ENCODE measurements around the gene ITCH.
"Not testable (repeated sequence)": the region's sequence is repeated elsewhere in the genome, so short reads cannot be mapped to it uniquely, and the experiment has no call there.

ITCH gene

DNA sequence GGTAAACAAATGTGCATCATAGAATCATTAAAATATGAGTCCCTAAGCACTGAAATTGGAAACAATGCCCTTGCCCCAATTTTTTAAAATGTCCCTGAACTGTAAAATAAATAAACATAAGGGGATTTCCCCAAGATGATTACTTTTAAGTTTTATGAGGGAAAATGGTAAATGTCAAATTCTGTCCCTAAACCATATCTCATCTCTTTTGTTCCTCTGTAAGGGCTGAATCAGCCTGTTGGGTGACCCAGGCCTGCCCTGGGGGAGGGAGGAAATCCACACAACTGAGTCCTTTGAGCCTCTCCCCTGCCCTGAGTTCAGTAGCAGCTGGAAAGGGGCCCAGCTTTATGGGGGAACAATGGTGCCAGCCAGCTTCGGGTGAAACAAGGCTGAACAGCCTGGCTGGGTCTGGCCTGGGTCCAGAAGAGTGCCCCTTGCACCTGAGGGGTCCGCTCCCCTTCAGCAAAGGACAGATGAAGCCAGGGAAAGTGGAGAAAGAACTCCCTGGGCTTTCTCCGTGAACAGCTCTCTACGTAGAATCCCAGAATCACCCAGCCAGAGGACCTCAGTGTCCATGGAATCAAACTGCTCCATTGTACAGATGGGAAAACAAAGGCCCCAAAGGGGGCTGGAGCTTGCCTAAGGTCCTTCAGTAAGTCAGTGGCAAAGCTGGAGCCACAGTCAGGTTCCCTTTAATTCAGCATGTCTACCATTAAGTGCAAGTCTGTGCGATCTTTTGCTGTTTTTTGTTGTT is 28.2 kb upstream of the ITCH start:
- no peak for DNase-seq (ENCODE audit: low read depth in 2 of 2)
- H3K4me3 ChIP-seq (replicated peaks in 1 of 2; ENCODE audit: low read depth in 2 of 2, low read length in 2 of 2) = no peak overlapping the region
- TF ChIP-seq, protein P1, sequence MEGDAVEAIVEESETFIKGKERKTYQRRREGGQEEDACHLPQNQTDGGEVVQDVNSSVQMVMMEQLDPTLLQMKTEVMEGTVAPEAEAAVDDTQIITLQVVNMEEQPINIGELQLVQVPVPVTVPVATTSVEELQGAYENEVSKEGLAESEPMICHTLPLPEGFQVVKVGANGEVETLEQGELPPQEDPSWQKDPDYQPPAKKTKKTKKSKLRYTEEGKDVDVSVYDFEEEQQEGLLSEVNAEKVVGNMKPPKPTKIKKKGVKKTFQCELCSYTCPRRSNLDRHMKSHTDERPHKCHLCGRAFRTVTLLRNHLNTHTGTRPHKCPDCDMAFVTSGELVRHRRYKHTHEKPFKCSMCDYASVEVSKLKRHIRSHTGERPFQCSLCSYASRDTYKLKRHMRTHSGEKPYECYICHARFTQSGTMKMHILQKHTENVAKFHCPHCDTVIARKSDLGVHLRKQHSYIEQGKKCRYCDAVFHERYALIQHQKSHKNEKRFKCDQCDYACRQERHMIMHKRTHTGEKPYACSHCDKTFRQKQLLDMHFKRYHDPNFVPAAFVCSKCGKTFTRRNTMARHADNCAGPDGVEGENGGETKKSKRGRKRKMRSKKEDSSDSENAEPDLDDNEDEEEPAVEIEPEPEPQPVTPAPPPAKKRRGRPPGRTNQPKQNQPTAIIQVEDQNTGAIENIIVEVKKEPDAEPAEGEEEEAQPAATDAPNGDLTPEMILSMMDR (IDR thresholded peaks at IDR 0.05; ENCODE audit: low read depth, low read length) = no peak

DNA sequence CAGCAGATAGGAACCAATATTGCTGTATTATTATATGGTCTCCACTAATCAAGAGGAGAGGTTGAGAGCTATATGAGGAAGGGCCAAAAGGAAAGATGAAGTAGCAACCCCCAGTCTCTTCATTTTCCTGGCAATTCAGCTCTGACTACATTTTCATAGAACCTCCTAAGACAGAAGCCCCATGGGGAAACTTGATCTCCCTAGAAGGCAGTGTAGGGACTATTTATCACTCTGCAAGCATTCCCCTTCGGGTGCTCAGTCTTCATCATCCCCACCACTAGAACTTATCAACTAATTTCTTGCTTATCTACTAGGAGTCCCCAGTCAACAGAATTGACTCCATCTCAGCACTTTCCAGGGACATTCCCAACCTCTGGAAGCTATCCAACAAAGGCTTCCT is 25.5 kb upstream of the ITCH start:
- TF ChIP-seq, protein P1 (IDR thresholded peaks at IDR 0.05; ENCODE audit: low read depth, low read length) = no peak
- no peak for DNase-seq (ENCODE audit: low read depth in 2 of 2)
- H3K4me3 ChIP-seq (replicated peaks in 1 of 2; ENCODE audit: low read depth in 2 of 2, low read length in 2 of 2) = no peak overlapping the region

DNA sequence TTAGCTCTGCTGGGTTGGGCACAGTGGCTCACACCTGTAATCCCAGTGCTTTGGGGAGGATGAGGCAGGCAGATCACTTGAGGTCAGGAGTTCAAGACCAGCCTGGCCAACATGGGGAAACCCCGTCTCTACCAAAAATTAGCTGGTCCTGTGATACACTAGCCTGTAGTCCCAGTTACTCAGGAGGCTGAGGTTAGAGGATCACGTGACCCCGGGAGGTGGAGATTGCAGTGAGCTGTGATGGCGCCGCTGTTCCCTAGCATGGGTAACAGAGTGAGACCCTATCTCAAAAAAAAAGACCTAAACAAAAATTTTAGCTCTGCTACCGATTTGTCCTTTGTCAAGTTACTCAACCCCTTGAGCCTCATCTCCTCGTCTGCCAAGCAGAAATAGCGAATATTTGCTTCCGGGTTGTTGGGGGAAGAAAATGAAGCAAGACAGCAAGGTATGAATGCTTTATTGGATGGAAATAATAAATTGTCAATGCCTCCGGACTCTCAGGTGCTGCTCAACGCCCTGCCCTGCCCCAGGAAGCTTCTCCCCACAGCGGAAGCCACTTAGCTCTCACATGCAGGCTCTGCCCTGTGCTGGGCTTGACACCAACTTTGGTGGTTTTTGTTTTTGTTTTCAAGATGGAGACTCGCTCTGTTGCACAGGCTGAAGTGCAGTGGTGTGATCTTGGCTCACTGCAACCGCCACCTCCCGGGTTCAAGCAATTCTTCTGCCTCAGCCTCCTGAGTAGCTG is 24.9 kb upstream of the ITCH start:
- TF ChIP-seq, protein P1 (IDR thresholded peaks at IDR 0.05; ENCODE audit: low read depth, low read length) = no peak
- DNase-seq (ENCODE audit: low read depth in 2 of 2) = no peak
- no peak overlapping the region for H3K4me3 ChIP-seq (replicated peaks in 1 of 2; ENCODE audit: low read depth in 2 of 2, low read length in 2 of 2)

DNA sequence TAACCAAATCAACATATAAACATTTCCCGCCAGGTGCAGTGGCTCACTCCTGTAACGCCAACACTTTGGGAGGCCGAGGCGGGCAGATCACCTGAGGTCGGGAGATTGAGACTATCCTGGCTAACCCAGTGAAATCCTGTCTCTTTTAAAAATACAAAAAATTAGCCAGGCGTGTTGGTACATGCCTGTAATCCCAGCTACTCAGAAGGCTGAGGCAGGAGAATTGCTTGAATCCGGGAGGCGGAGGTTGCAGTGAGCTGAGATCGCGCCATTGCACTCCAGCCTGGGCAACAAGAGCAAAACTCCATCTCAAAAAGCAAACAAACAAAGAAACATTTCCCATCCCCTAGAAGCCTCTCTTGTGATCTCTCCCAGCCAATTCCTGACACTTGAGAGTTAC is 22.3 kb upstream of the ITCH start:
- DNase-seq (ENCODE audit: low read depth in 2 of 2); H3K4me3 ChIP-seq (replicated peaks in 1 of 2; ENCODE audit: low read depth in 2 of 2, low read length in 2 of 2): not testable (repeated sequence)

DNA sequence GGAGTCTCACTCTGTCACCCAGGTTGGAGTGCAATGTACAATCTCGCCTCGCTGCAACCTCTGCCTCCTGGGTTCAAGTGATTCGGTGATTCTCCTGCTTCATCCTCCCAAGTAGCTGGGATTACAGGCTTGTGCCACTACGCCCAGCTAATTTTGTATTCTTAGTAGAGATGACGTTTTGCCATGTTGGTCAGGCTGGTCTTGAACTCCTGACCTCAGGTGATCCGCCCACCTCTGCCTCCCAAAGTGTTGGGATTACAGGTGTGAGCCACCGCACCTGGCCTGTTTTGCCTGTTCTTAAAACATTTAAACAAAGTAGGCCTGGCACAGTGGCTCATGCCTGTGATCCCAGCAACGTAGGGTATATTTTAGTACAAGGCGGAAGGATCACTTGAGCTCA is 21.9 kb upstream of the ITCH start:
- H3K4me3 ChIP-seq (replicated peaks in 1 of 2; ENCODE audit: low read depth in 2 of 2, low read length in 2 of 2); DNase-seq (ENCODE audit: low read depth in 2 of 2): not testable (repeated sequence)

DNA sequence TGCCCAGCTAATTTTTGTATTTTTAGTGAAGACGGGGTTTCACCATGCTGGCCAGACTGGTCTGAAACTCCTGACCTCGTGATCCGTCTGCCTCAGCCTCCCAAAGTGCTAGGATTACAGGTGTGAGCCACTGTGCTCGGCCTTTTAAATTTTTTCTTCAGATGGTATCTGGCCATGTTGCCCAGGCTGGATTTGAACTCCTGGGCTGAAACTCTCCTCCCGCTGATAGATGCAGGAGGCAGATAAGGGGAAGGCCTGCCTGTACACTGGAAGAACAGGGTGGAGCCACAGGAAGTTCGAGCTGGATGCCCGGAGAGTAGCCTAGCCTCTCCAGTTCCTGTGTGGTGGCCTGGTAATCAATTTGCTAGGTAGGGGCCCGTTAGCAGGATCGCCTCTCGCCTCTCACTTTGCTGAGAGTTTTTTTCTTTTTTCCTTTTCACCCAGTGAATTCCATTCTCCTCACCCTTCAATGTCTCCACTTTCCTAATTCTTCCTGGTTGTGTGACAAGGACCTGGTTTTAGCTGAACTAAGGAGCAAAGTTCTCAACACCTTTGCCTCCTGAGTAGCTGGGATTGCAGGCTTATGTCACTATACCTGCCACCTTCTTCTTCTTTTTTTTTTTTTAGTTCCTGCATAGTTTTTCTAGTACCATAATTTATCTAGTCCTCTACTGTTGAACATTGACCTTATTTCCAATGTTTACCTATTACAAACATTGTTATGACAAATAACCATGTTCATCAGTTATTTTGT is 19.4 kb upstream of the ITCH start:
- H3K4me3 ChIP-seq (replicated peaks in 1 of 2; ENCODE audit: low read depth in 2 of 2, low read length in 2 of 2) = no peak overlapping the region
- TF ChIP-seq, protein P1 (IDR thresholded peaks at IDR 0.05; ENCODE audit: low read depth, low read length) = no peak
- no peak for DNase-seq (ENCODE audit: low read depth in 2 of 2)

DNA sequence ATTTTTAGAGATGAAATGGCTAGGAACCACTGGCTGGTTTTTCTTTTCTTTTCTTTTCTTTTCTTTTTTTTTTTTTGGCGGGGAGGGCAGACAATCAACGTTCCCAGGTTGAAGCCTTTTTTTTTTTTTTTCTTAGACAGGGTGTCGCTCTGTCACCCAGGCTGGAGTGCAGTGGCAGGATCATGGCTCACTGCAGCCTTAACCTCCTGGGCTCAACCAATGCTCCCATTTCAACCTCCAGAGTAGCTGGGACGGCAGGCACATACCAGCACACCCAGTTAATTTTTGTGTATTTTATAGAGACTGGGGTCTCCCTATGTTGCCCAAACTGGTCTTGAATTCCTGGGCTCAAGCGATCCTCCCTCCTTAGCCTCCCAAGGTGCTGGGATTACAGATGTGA is 18.8 kb upstream of the ITCH start:
- TF ChIP-seq, protein P1 (IDR thresholded peaks at IDR 0.05; ENCODE audit: low read depth, low read length) = no peak
- no peak for DNase-seq (ENCODE audit: low read depth in 2 of 2)
- H3K4me3 ChIP-seq (replicated peaks in 1 of 2; ENCODE audit: low read depth in 2 of 2, low read length in 2 of 2) = no peak overlapping the region

Measured in cardiac fibroblast (primary cell).